Measurements from ENCODE around the gene IDI2. TPM values are rescaled to one million over a fixed set of nuclear protein-coding genes. Genes with fewer than 3 reads are reported as not detected.
"Not testable (repeated sequence)": the region's sequence is repeated elsewhere in the genome, so short reads cannot be mapped to it uniquely, and the experiment has no call there.

IDI2 gene
- total RNA-seq, 1 donor from 2014 or later, result not detected

GRCh38 chr10:1019362-1019761 is 6.3 kb downstream of the IDI2 start:
- no peak for DNase-seq (ENCODE audit: low spot score)
- no peaks in the 10 kb centered on the region for H3K9me3 Mint-ChIP-seq (ENCODE audit: unreplicated experiment)
- peaks cover 38% of the 10 kb centered on the region for H3K36me3 Mint-ChIP-seq (ENCODE audit: low read depth, unreplicated experiment)
- no peaks in the 10 kb centered on the region for H3K27me3 Mint-ChIP-seq (ENCODE audit: unreplicated experiment)
- H3K27ac Mint-ChIP-seq (ENCODE audit: unreplicated experiment), result no peak overlapping the region
- no peaks in the 10 kb centered on the region for H3K4me1 Mint-ChIP-seq (ENCODE audit: unreplicated experiment)
- H3K4me3 Mint-ChIP-seq (ENCODE audit: unreplicated experiment), result peak overlapping the region; percentile 79
- no peak for TF ChIP-seq CTCF (IDR thresholded peaks at IDR 0.05; ENCODE audit: unreplicated experiment)

- no peak for TF ChIP-seq CTCF (IDR thresholded peaks at IDR 0.05; ENCODE audit: unreplicated experiment)
- Mint-ChIP-seq H3K27me3 (ENCODE audit: unreplicated experiment) (no peaks in the 10 kb centered on the region), H3K4me3 (ENCODE audit: unreplicated experiment) (no peak overlapping the region), H3K27ac (ENCODE audit: unreplicated experiment) (no peak overlapping the region), H3K36me3 (ENCODE audit: low read depth, unreplicated experiment) (peaks cover 67% of the 10 kb centered on the region), H3K9me3 (ENCODE audit: unreplicated experiment) (no peaks in the 10 kb centered on the region), H3K4me1 (ENCODE audit: unreplicated experiment) (no peaks in the 10 kb centered on the region)
- DNase-seq (ENCODE audit: low spot score), result no peak
Measured at GRCh38 chr10:1015688-1016087, 10.0 kb downstream of the IDI2 start.

GRCh38 chr10:1011696-1012095 is 14.0 kb downstream of the IDI2 start:
- Mint-ChIP-seq H3K9me3 (ENCODE audit: unreplicated experiment) (no peaks in the 10 kb centered on the region), H3K4me1 (ENCODE audit: unreplicated experiment) (peaks cover 8% of the 10 kb centered on the region), H3K4me3 (ENCODE audit: unreplicated experiment) (peak overlapping the region; percentile 8), H3K27ac (ENCODE audit: unreplicated experiment) (no peak overlapping the region), H3K27me3 (ENCODE audit: unreplicated experiment) (no peaks in the 10 kb centered on the region), H3K36me3 (ENCODE audit: low read depth, unreplicated experiment) (peaks cover 65% of the 10 kb centered on the region)
- no peak for DNase-seq (ENCODE audit: low spot score)
- no peak for TF ChIP-seq CTCF (IDR thresholded peaks at IDR 0.05; ENCODE audit: unreplicated experiment)

GRCh38 chr10:1010703-1011102 is 15.0 kb downstream of the IDI2 start:
- no peak for TF ChIP-seq CTCF (IDR thresholded peaks at IDR 0.05; ENCODE audit: unreplicated experiment)
- DNase-seq (ENCODE audit: low spot score), result no peak
- Mint-ChIP-seq H3K36me3 (ENCODE audit: low read depth, unreplicated experiment) (peaks cover 69% of the 10 kb centered on the region), H3K27me3 (ENCODE audit: unreplicated experiment) (no peaks in the 10 kb centered on the region), H3K4me1 (ENCODE audit: unreplicated experiment) (peaks cover 8% of the 10 kb centered on the region), H3K9me3 (ENCODE audit: unreplicated experiment) (no peaks in the 10 kb centered on the region), H3K4me3 (ENCODE audit: unreplicated experiment) (no peak overlapping the region), H3K27ac (ENCODE audit: unreplicated experiment) (no peak overlapping the region)

- peaks cover 74% of the 10 kb centered on the region for H3K36me3 Mint-ChIP-seq (ENCODE audit: low read depth, unreplicated experiment)
- H3K4me1 Mint-ChIP-seq (ENCODE audit: unreplicated experiment); H3K9me3 Mint-ChIP-seq (ENCODE audit: unreplicated experiment); DNase-seq (ENCODE audit: low spot score); H3K27ac Mint-ChIP-seq (ENCODE audit: unreplicated experiment); H3K27me3 Mint-ChIP-seq (ENCODE audit: unreplicated experiment); H3K4me3 Mint-ChIP-seq (ENCODE audit: unreplicated experiment): not testable (repeated sequence)
Measured at GRCh38 chr10:1009947-1010346, 15.7 kb downstream of the IDI2 start.

- Mint-ChIP-seq H3K27ac (ENCODE audit: unreplicated experiment) (peak overlapping the region; percentile 23), H3K27me3 (ENCODE audit: unreplicated experiment) (no peaks in the 10 kb centered on the region), H3K36me3 (ENCODE audit: low read depth, unreplicated experiment) (peaks cover 68% of the 10 kb centered on the region), H3K4me1 (ENCODE audit: unreplicated experiment) (peaks cover 8% of the 10 kb centered on the region), H3K9me3 (ENCODE audit: unreplicated experiment) (no peaks in the 10 kb centered on the region), H3K4me3 (ENCODE audit: unreplicated experiment) (peak overlapping the region; percentile 40)
- TF ChIP-seq CTCF (IDR thresholded peaks at IDR 0.05; ENCODE audit: unreplicated experiment), result no peak
- DNase-seq (ENCODE audit: low spot score), result no peak
Measured at GRCh38 chr10:1009071-1009494, 16.6 kb downstream of the IDI2 start.

All from endothelial cell (in vitro differentiated cells).